Measurements from ENCODE around the gene VRK1.

Gene VRK1

GRCh38 chr14:96803958-96804357, 6.8 kb downstream of the VRK1 start:
- Histone ChIP-seq H3K9me3 (replicated peaks; ENCODE audit: insufficient read depth, low read length) (no peaks in the 10 kb centered on the region), H3F3A (ENCODE audit: insufficient read depth, low read length) (no peaks in the 10 kb centered on the region), H3K9me2 (replicated peaks; ENCODE audit: insufficient read depth, low read length) (no peaks in the 10 kb centered on the region), H3K27ac (ENCODE audit: low read length) (no peak overlapping the region), H4K20me1 (ENCODE audit: insufficient read depth, low read length) (no peaks in the 10 kb centered on the region; the same call in 1 of the 2 replicates), H3K4me1 (ENCODE audit: low read length) (no peaks in the 10 kb centered on the region), H3K9ac (ENCODE audit: low read length) (no peak overlapping the region), H3K79me2 (ENCODE audit: low read length) (peaks cover 93% of the 10 kb centered on the region), H3K4me2 (ENCODE audit: low read depth, low read length) (no peak overlapping the region), H3K4me3 (ENCODE audit: low read length) (no peak overlapping the region), H2AFZ (ENCODE audit: low read length) (no peak overlapping the region), H3K27me3 (replicated peaks; ENCODE audit: insufficient read depth, low read length) (no peaks in the 10 kb centered on the region), H3K36me3 (replicated peaks; ENCODE audit: insufficient read depth, low read length) (no peaks in the 10 kb centered on the region)
- DNase-seq = no peak
- TF ChIP-seq CTCF (IDR thresholded peaks at IDR 0.05; ENCODE audit: low read length) (no peak), EZH2phosphoT487 (IDR thresholded peaks at IDR 0.05; ENCODE audit: low read length) (no peak), EZH2 (optimal IDR thresholded peaks at IDR 0.05; ENCODE audit: low read depth, low read length) (no peak)

- Histone ChIP-seq H2AFZ (ENCODE audit: low read length) (no peak overlapping the region), H3K4me1 (ENCODE audit: low read length) (no peaks in the 10 kb centered on the region), H3K27ac (ENCODE audit: low read length) (no peak overlapping the region), H3K4me2 (ENCODE audit: low read depth, low read length) (no peak overlapping the region), H3K79me2 (ENCODE audit: low read length) (peaks cover 93% of the 10 kb centered on the region), H3K27me3 (replicated peaks; ENCODE audit: insufficient read depth, low read length) (no peaks in the 10 kb centered on the region), H4K20me1 (ENCODE audit: insufficient read depth, low read length) (no peaks in the 10 kb centered on the region; the same call in 1 of the 2 replicates), H3K4me3 (ENCODE audit: low read length) (no peak overlapping the region), H3K9me3 (replicated peaks; ENCODE audit: insufficient read depth, low read length) (no peaks in the 10 kb centered on the region), H3K36me3 (replicated peaks; ENCODE audit: insufficient read depth, low read length) (no peaks in the 10 kb centered on the region), H3K9me2 (replicated peaks; ENCODE audit: insufficient read depth, low read length) (no peaks in the 10 kb centered on the region), H3K9ac (ENCODE audit: low read length) (no peak overlapping the region), H3F3A (ENCODE audit: insufficient read depth, low read length) (no peaks in the 10 kb centered on the region)
- TF ChIP-seq EZH2phosphoT487 (IDR thresholded peaks at IDR 0.05; ENCODE audit: low read length) (no peak), EZH2 (optimal IDR thresholded peaks at IDR 0.05; ENCODE audit: low read depth, low read length) (no peak), CTCF (IDR thresholded peaks at IDR 0.05; ENCODE audit: low read length) (no peak)
- no peak for DNase-seq
Observed at GRCh38 chr14:96804895-96805294, 7.7 kb downstream of the VRK1 start.

- Histone ChIP-seq H3K4me3 (ENCODE audit: low read length) (no peak overlapping the region), H3K9me2 (replicated peaks; ENCODE audit: insufficient read depth, low read length) (no peaks in the 10 kb centered on the region), H2AFZ (ENCODE audit: low read length) (no peak overlapping the region), H4K20me1 (ENCODE audit: insufficient read depth, low read length) (no peaks in the 10 kb centered on the region; the same call in 1 of the 2 replicates), H3K4me1 (ENCODE audit: low read length) (no peaks in the 10 kb centered on the region), H3K4me2 (ENCODE audit: low read depth, low read length) (no peak overlapping the region), H3K9ac (ENCODE audit: low read length) (no peak overlapping the region), H3K79me2 (ENCODE audit: low read length) (peaks cover 92% of the 10 kb centered on the region), H3K9me3 (replicated peaks; ENCODE audit: insufficient read depth, low read length) (no peaks in the 10 kb centered on the region), H3K27me3 (replicated peaks; ENCODE audit: insufficient read depth, low read length) (no peaks in the 10 kb centered on the region), H3K36me3 (replicated peaks; ENCODE audit: insufficient read depth, low read length) (no peaks in the 10 kb centered on the region), H3F3A (ENCODE audit: insufficient read depth, low read length) (no peaks in the 10 kb centered on the region), H3K27ac (ENCODE audit: low read length) (no peak overlapping the region)
- no peak for DNase-seq
- TF ChIP-seq CTCF (IDR thresholded peaks at IDR 0.05; ENCODE audit: low read length) (no peak), EZH2 (optimal IDR thresholded peaks at IDR 0.05; ENCODE audit: low read depth, low read length) (no peak), EZH2phosphoT487 (IDR thresholded peaks at IDR 0.05; ENCODE audit: low read length) (no peak)
Observed at GRCh38 chr14:96805956-96806355, 8.8 kb downstream of the VRK1 start.
